Measurements from ENCODE around the gene AGBL4. TPM values are rescaled to one million over a fixed set of nuclear protein-coding genes. Genes with fewer than 3 reads are reported as not detected.

The AGBL4 gene
- total and polyA plus RNA-seq, 10 donors, result 0.05 to 1.8 (median 0.32) TPM; not detected in 1

DNA sequence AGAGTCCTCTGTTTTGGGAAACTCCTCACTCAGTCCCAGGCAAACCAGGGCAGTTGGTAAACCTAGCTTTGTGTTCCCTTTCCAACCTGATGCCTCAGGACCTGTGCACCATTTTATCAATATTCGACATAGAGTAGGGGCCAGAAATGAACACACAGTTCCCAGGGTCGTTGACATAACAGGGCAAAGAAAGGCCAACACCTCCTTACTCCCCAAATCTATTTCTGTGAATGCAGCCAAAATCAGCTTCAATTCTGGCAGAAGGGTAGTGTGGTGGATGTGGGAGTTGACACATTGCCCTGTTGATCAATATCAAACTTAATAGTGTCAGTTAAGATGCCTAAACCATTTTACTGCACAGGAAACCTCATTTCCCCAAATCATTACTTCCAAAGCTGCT, 1447.2 kb downstream of the AGBL4 start:
- H3K36me3 ChIP-seq, result no peaks in the 10 kb centered on the region
- 56 to 76% (median 57%) methylated on average over 2 of the region's 2 CpGs for WGBS, 5 donors
- H3K9me3 ChIP-seq, result no peaks in the 10 kb centered on the region
- H3K4me1 ChIP-seq, result peaks cover 0 to 3% (median 0%) of the 10 kb centered on the region in 6 donors
- intact Hi-C loops (cut with DNase I; ENCODE audit: low total_unique reads), result no loop called here
- H3K27ac ChIP-seq, result no peak overlapping the region
- no peak overlapping the region for H3K4me3 ChIP-seq
- DNase-seq, result no peak
- TF ChIP-seq, protein P1, sequence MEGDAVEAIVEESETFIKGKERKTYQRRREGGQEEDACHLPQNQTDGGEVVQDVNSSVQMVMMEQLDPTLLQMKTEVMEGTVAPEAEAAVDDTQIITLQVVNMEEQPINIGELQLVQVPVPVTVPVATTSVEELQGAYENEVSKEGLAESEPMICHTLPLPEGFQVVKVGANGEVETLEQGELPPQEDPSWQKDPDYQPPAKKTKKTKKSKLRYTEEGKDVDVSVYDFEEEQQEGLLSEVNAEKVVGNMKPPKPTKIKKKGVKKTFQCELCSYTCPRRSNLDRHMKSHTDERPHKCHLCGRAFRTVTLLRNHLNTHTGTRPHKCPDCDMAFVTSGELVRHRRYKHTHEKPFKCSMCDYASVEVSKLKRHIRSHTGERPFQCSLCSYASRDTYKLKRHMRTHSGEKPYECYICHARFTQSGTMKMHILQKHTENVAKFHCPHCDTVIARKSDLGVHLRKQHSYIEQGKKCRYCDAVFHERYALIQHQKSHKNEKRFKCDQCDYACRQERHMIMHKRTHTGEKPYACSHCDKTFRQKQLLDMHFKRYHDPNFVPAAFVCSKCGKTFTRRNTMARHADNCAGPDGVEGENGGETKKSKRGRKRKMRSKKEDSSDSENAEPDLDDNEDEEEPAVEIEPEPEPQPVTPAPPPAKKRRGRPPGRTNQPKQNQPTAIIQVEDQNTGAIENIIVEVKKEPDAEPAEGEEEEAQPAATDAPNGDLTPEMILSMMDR (IDR thresholded peaks at IDR 0.05 in 8 of 11, conservative IDR thresholded peaks at IDR 0.05 in 3 of 11), result no peak
- TF ChIP-seq POLR2AphosphoS5 (IDR thresholded peaks at IDR 0.05) (no peak), POLR2A (IDR thresholded peaks at IDR 0.05) (no peak)
- H3K27me3 ChIP-seq (replicated peaks in 1 of 7), result no peaks in the 10 kb centered on the region

DNA sequence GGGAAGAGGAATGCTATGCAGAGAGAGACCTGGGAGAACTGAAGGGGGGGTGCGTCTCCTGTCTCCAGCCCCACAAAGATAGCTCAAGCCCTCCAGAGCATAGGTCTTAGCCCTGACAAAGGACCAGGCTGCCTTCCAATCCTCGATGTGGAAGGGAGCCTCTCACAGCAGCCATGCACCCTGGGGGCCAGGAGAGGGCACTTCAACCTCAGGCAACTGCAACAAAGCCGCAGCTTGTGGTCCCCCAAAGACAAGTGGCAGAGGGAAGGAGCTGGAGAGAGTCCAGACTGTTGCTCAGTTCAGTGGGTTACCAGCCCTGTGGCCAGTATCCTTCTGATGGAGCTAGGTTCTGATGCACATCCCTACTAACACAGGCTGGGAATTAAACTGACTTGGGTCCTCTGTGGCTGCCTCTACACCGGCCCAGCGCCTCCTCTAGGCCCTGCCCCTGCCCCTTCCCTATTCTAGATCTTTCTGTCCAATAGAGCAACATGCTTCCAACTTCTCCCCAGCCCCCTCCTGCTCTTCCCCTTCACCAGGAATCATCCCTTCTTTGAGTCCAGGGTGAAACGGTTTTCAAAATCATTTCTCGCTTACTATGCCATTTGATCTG, 1451.0 kb downstream of the AGBL4 start:
- H3K36me3 ChIP-seq, result no peaks in the 10 kb centered on the region
- H3K27me3 ChIP-seq (replicated peaks in 1 of 7), result no peaks in the 10 kb centered on the region
- 43 to 55% (median 48%) methylated on average over 7 of the region's 7 CpGs for WGBS, 5 donors
- no peak overlapping the region for H3K4me3 ChIP-seq
- no peaks in the 10 kb centered on the region for H3K9me3 ChIP-seq
- TF ChIP-seq, protein P1 (IDR thresholded peaks at IDR 0.05 in 8 of 11, conservative IDR thresholded peaks at IDR 0.05 in 3 of 11), result peak in 10 of 11 experiments; percentile 27 to 65 (median 58)
- no peak for TF ChIP-seq POLR2A (IDR thresholded peaks at IDR 0.05)
- peak; percentile 80 for DNase-seq
- H3K27ac ChIP-seq, result no peak overlapping the region
- intact Hi-C loops (cut with DNase I; ENCODE audit: low total_unique reads), result no loop called here
- H3K4me1 ChIP-seq, result peaks cover 0 to 3% (median 0%) of the 10 kb centered on the region in 6 donors

DNA sequence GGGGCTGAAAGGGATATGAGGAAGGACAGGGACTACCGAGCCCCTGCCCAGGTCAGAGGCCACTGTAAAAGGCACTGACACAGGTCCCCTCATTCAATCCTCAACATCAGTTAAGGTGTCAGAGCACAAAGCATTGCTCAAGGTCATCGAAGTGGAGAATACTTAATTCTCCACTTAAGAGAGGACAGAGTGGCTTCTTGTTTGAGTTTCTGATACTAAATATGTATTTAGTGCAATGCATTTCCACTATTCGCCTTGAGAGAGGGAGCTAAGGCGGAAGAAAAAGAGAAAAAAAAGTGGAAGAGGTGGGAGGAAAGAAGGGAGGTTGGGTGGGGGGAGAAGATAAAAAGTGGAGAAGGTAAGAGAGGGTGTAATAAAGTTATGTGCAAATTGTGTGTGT, 1451.6 kb downstream of the AGBL4 start:
- Histone ChIP-seq H3K4me3 (no peak overlapping the region), H3K9me3 (no peaks in the 10 kb centered on the region), H3K4me1 (peaks cover 0 to 3% (median 0%) of the 10 kb centered on the region in 6 donors), H3K36me3 (no peaks in the 10 kb centered on the region), H3K27ac (no peak overlapping the region), H3K27me3 (replicated peaks in 1 of 7) (no peaks in the 10 kb centered on the region)
- TF ChIP-seq POLR2AphosphoS5 (IDR thresholded peaks at IDR 0.05) (no peak), POLR2A (IDR thresholded peaks at IDR 0.05) (no peak)
- TF ChIP-seq, protein P1 (IDR thresholded peaks at IDR 0.05 in 8 of 11, conservative IDR thresholded peaks at IDR 0.05 in 3 of 11), result no peak
- intact Hi-C loops (cut with DNase I; ENCODE audit: low total_unique reads), result no loop called here
- DNase-seq, result no peak
- 78 to 83% (median 82%) methylated on average over 4 of the region's 4 CpGs for WGBS, 5 donors

DNA sequence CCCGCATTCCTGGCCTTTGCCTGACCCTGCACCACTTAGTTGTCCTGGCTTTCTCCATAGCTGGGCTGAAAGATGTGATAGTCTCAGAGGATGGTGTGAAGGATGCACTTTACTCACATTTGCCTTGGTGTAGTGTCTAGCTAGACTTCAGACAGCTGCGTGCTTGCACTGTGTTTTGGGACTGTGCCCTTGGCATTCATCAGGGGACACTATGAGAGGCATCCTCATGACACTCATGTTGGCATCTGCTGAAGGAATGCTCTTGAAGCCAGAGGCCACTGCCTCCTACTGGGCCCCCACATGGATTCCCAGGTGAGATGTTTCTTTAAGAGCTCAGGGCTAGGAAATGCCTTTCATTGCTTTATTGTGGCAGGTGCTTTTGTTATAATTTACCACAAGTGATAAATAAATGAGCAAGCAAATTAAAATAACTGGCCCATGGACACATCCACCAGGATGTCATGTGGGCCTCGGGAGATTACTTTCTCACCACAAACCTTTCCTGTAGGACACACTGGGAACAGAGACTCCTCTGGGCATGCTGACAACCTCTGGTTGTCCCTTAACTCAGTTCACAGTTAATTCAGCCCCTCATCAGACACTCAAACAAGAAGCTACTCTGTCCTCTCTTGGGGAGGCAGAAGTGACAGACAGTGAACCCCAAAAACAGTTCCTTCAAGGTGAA, 1452.3 kb downstream of the AGBL4 start:
- WGBS, 5 donors, result 44 to 74% (median 66%) methylated on average over 3 of the region's 3 CpGs
- Histone ChIP-seq H3K27ac (no peak overlapping the region), H3K4me1 (peaks cover 0 to 3% (median 0%) of the 10 kb centered on the region in 6 donors), H3K27me3 (replicated peaks in 1 of 7) (no peaks in the 10 kb centered on the region), H3K4me3 (no peak overlapping the region), H3K36me3 (no peaks in the 10 kb centered on the region), H3K9me3 (no peaks in the 10 kb centered on the region)
- TF ChIP-seq POLR2A (IDR thresholded peaks at IDR 0.05) (no peak), POLR2AphosphoS5 (IDR thresholded peaks at IDR 0.05) (no peak)
- TF ChIP-seq, protein P1 (IDR thresholded peaks at IDR 0.05 in 8 of 11, conservative IDR thresholded peaks at IDR 0.05 in 3 of 11), result no peak
- DNase-seq, result no peak
- intact Hi-C loops (cut with DNase I; ENCODE audit: low total_unique reads), result no loop called here
